Measurements from ENCODE around the gene COL18A1.

DNA sequence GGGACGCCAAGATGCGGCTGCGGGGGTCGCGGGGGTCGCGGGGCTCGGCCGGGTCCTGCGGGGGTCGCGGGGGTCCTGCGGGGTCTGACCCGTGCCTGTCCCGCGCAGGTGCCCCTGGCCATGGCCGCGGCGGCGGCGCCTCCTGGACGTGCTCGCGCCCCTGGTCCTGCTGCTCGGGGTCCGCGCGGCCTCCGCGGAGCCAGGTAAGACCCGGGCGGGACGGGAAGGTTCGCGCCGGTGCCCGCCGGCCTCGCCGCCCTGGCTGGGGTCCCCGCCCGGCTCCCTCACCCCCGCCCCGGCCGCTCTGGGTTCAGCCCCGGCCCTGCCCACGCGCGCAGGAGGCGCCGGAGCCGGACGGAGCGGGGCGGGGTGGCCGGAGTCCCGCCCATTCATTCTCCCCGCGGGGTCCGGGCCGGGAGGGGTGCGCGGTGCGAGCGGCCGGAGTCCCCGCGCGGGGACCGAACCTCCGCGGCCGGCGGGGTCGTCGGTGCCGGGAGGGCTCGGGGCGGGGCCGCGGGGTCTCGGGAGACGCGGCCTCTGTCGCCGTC is 380 bp downstream of the COL18A1 start:
- TF ChIP-seq, protein P1, sequence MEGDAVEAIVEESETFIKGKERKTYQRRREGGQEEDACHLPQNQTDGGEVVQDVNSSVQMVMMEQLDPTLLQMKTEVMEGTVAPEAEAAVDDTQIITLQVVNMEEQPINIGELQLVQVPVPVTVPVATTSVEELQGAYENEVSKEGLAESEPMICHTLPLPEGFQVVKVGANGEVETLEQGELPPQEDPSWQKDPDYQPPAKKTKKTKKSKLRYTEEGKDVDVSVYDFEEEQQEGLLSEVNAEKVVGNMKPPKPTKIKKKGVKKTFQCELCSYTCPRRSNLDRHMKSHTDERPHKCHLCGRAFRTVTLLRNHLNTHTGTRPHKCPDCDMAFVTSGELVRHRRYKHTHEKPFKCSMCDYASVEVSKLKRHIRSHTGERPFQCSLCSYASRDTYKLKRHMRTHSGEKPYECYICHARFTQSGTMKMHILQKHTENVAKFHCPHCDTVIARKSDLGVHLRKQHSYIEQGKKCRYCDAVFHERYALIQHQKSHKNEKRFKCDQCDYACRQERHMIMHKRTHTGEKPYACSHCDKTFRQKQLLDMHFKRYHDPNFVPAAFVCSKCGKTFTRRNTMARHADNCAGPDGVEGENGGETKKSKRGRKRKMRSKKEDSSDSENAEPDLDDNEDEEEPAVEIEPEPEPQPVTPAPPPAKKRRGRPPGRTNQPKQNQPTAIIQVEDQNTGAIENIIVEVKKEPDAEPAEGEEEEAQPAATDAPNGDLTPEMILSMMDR (IDR thresholded peaks at IDR 0.05) = no peak
- TF ChIP-seq POLR2A (IDR thresholded peaks at IDR 0.05) = no peak

Measured in transverse colon (tissue), 3 donors.